Endometrial microvascular endothelial cells (primary cell): Measurements from ENCODE around the gene KAT2B. TPM values are rescaled to one million over a fixed set of nuclear protein-coding genes. Genes with fewer than 3 reads are reported as not detected.

Experiments
- in situ Hi-C: cut with HindIII; loops from 2 replicates; pipeline ENCODE4 v1.10.0; 2017; ENCODE audit warnings: low sequenced_read_pairs, low pct_unique_long_range_greater_than_20kb; ENCODE audit errors: inconsistent ontology term
- total RNA-seq: library from RNA; depleted of rRNA; stranded (reverse); fragments of >200 nt; gene quantifications from one replicate; pipeline ENCODE4 v1.2.3, GENCODE V29; 2015; ENCODE audit errors: inconsistent ontology term

The KAT2B gene
- total RNA-seq, 1 donor from 2014 or later, result 11.7 TPM

DNA sequence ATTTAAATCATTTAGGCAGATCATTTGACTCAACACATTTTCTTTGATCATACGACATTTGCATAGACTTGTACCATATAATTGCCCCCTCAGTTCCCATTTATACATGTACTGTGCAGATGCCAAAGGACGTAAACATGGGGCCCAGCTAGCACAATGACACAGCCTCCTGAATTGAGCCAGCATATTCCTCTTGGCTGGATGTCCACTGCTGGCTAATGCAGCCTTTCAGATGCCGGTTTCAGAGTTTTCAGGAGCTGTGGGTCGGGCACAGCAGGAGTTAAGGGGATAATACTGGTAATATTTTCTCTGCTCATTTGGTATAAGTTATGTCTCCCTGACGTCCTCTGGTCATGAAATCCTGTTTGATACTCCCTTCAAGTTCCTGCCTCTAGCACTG lies 39.4 kb downstream of the KAT2B start:
- in situ Hi-C loops, result loop anchor here (25.0 kb wide), 1 partner anchor 192 kb away; no protein-coding TSS in a partner anchor

GRCh38 chr3:20080956-20081554 lies 40.8 kb downstream of the KAT2B start:
- in situ Hi-C loops, result loop anchor here (25.0 kb wide), 1 partner anchor 194 kb away; no protein-coding TSS in a partner anchor

DNA sequence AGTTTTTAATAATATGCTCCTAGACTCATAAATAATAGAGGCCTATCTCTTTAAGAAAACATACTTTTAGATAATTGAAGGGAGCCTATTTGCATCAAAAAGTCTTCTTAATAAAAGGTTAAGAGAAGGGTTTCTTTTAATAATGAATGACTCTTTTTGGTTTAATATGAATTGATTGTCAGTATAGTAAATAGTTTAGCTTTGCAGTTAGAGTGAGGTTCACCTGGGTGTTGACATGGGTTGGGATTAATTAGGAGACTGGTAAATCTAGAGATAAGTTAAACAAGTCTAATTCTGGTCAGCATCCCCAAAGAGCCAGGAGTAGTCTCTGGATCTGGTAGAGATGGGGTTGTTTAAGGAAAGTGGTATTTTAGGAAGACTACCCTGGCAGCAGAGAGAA lies 43.0 kb downstream of the KAT2B start:
- in situ Hi-C loops, result loop anchor here (25.0 kb wide), 1 partner anchor 196 kb away; no protein-coding TSS in a partner anchor

DNA sequence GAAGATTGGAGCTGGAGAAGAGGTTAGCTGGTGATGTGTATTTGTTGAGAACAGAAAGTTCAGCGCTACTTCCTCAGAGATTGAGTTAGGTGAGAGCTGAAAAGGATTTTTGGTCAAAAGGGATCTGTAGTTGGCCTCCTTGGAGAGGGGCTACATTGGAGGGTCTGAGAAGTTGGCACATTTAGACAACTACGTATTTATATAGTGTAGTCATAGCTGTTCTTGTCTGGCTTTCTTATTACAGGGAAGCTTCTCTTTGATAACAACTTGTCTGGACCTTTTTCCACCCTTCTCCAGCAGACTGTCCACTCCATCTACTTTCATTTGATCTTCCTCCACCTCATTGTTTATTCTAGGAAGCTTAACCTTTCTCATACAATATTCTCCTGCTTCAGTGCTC lies 43.7 kb downstream of the KAT2B start:
- in situ Hi-C loops, result loop anchor here (25.0 kb wide), 1 partner anchor 197 kb away; no protein-coding TSS in a partner anchor

DNA sequence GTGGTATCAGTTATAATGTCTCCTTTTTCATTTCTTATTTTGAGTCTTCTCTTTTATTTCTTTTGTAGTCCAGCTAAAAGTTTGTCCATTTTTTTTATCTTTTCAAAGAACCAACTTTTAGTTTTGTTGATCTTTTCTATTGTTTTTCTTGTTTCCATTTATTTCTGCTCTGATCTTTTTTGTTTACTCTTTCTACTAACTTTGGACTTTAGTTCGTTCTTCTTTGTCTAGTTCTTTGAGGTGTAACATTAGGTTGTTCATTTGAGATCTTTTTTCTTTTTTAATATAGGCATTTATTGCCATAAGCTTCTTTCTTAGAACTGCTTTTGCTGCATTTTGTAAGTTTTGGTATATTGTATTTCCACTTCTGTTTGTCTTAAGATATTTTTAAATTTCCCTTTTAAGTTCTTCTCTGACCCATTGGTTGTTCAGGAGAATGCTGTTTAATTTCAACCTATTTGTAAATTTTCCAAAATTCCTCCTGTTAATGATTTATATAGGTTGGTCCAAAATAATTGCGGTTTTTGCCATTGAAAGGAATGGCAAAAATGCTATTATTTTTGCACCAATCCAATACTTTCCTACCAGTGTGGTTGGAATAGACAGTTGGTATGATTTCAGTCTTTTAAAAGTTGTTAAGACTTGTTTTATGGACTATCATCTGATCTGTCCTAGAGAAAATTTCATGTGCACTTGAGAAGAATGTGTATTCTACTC lies 51.2 kb downstream of the KAT2B start:
- in situ Hi-C loops, result loop anchor here (25.0 kb wide), 1 partner anchor 204 kb away; no protein-coding TSS in a partner anchor

- in situ Hi-C loops, result loop anchor here (25.0 kb wide), 1 partner anchor 208 kb away; no protein-coding TSS in a partner anchor
These were observed 55.2 kb downstream of the KAT2B start for GRCh38 chr3:20095470-20095869.

DNA sequence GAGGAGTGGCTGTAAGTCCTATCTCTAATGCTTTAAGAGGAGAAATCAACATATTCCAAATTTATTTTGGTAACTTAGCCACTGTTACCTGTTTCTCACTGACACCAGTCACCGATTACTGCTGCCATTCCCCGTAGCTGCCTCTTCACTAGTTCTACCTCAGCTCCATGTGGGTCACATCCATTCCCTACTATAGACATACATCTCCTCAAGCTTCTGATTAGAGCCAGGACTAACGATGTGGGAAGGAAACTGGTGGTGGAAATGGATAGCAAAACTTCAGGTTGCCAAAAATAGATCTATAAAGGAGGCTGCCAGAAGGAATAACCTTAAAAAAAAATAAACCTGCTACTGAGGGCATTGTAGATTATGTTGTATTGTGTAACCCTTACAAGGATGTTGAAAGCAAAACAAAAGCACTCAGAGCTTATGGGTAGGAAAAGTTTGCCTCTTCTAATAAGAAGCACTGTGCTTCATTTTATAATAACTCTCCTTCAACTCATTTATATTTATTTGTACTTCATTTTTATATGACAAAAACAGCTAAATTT lies 56.0 kb downstream of the KAT2B start:
- in situ Hi-C loops, result loop anchor here (25.0 kb wide), 1 partner anchor 209 kb away; no protein-coding TSS in a partner anchor

DNA sequence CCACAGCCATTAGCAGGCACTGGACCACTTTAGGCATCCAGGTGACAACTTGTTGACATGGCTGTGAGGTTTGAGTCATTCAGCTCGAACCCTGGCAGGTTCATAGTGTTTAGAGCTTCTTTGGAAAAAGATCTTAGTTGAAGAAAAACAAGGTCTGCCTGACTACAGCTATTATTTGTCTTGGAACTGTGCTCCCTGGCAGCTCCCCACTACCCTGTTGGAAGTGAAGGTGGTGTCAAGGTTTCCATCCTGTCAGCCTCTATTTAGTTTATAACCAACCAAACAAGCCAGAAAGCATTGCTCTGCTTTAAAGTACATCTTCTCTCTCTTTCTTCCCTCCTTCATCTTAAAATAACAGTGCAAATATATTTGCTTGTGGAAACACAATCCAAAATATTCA lies 56.8 kb downstream of the KAT2B start:
- in situ Hi-C loops, result loop anchor here (25.0 kb wide), 1 partner anchor 210 kb away; no protein-coding TSS in a partner anchor

- in situ Hi-C loops, result loop anchor here (25.0 kb wide), 1 partner anchor 212 kb away; no protein-coding TSS in a partner anchor
These were observed 58.8 kb downstream of the KAT2B start for GRCh38 chr3:20099060-20099459.

DNA sequence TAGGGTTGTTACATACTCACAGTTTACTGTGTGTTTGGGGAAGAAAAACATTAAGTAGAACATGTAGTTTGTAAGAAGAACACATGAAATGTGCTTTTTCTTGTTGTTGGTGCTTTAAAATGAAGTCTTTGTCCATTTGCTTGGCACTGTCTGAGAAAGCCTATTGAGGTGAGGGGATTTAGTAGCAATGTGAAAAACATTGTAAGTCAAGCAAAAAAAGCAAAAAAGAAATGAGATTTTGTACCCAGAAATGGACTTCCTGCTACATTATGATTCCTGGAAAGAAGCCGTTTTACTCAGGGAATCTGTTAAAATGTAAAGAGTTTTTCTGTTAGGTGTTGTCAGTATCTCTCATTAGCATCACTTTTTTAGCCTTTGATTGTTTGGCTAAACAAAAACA lies 59.9 kb downstream of the KAT2B start:
- in situ Hi-C loops, result no loop called here

DNA sequence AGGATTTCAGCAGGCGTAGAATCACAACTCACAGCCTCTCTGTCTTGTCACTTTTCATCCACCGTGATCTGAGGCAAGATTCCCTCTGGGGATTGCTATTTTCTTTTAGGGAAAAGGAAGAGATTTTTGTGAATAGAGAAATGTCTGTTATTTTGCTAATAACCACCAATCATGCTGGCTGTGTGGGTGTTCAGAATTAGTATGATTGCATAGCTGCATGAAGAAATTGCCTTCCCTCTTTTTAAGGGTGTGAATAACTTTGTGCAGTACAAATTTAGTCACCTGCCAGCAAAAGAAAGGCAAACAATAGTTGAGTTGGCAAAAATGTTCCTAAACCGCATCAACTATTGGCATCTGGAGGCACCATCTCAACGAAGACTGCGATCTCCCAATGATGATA lies 60.8 kb downstream of the KAT2B start:
- in situ Hi-C loops, result no loop called here

DNA sequence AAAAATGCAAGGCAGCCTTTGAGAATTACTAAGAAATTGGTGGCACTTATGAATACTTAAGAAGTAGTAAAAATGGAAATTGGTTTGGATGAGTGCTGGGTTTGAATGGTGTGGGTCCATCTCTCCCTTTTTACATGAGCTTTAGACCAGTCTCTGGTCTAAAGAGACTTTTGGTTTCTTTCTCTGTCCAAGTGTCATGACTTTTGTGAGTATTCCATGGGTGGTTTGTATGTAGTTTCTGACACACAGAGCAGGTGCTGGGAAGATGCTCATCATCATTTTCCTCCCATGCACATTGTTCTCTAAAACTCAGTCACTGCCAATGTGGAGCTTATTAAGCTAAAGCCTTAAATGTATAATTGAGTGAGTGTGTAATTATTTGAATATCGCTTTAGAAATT lies 63.5 kb downstream of the KAT2B start:
- in situ Hi-C loops, result no loop called here

DNA sequence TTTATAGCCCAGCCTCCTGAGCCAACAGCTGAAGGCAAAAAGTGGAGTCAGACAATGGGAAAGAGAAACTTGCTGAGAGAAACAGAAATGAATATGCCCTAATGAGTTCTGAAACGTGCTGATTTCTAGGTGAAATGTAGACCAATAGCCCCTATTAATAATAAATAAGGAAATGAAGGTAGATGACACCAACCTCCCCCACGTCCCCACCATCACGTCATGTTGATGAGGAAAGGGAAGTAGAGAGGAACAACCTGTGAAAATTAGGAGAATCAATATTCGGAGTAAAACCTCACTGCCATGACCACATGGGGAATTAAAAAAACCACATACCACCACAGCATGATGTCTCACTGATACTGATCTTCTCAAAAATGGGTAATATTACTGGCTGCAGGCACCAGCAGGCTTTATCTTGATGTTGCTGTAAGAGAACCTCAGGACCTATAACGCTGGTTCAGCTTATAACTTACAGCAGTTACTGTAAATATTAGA lies 64.0 kb downstream of the KAT2B start:
- in situ Hi-C loops, result no loop called here

DNA sequence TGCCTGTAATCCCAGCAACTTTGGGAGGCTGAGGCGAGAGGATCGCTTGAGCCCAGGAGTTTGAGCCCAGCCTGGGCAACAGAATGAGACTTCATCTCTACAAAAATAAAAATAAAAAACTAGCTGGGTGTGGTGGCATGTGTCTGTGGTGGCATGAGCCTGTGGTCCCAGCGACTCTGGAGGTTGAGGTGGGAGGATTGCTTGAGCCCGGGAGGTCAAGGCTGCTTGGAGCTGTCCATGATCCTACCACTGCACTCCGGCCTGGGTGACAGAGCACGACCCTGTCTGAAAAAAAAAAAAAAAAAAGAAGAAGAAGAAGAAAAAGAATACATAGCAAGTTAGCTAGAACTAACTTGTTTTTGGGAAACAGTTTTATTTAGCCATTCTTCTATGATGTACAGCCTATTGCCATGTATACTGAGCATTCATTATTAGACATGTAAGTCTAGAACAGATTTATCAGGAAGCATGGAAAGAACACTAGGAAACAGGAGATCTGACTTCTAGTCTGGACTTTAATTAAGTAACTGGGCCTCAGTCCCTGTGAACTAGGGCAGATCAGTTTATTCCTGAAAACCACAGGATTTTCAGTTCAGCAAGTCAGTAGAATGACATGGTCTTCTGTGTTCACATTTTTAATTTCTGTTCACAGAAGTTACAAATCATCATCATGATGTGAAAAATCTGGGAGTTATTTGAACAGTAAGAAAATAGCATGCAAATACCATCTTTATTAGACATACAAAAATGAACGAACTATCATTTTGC lies 65.5 kb downstream of the KAT2B start:
- in situ Hi-C loops, result no loop called here

GRCh38 chr3:20107722-20108121 lies 67.5 kb downstream of the KAT2B start:
- in situ Hi-C loops, result no loop called here

GRCh38 chr3:20108869-20109268 lies 68.6 kb downstream of the KAT2B start:
- in situ Hi-C loops, result no loop called here

GRCh38 chr3:20110826-20111225 lies 70.6 kb downstream of the KAT2B start:
- in situ Hi-C loops, result no loop called here

GRCh38 chr3:20111836-20112235 lies 71.6 kb downstream of the KAT2B start:
- in situ Hi-C loops, result no loop called here

DNA sequence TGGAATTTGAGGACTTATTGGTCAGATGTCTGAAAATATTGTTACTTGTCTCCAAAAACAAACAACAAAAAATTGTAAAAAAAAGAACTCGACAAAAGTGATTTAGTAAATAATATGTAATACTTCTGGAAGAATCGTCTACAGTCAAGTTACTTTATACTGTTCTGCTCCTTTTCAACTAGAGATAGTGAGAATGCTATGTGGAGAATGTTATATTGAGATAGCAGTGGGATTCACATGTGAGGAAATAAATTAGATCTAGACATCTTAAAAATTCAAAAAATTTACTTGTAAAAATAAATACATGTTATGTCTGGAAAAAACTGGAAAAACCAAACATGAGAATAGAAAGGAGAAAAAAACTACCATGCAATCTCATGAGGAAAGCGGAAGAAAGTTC lies 80.8 kb downstream of the KAT2B start:
- in situ Hi-C loops, result no loop called here
